Activated T-cell treated with anti-CD3 and anti-CD28 coated beads for 24 hours (primary cell): Measurements from ENCODE around the gene ICAM1.

ENCODE experiments used
- DNase-seq: peaks from one replicate; pipeline ENCODE4 v3.0.0-alpha.2; 2020; ENCODE audit warnings: low read depth

Gene ICAM1

GRCh38 chr19:10293637-10294367 lies 22.9 kb downstream of the ICAM1 start:
- DNase-seq: no peak

GRCh38 chr19:10294368-10294697 lies 23.4 kb downstream of the ICAM1 start:
- DNase-seq: no peak

- no peak for DNase-seq
Measured at GRCh38 chr19:10295305-10295846, 24.5 kb downstream of the ICAM1 start.

GRCh38 chr19:10295847-10296591 lies 25.1 kb downstream of the ICAM1 start:
- no peak for DNase-seq

- DNase-seq: no peak
Measured at GRCh38 chr19:10299545-10300458, 28.9 kb downstream of the ICAM1 start.

- DNase-seq: no peak
Measured at GRCh38 chr19:10305139-10305806, 34.4 kb downstream of the ICAM1 start.

GRCh38 chr19:10306327-10306726 lies 35.4 kb downstream of the ICAM1 start:
- DNase-seq: no peak

GRCh38 chr19:10309423-10309822 lies 38.5 kb downstream of the ICAM1 start, which contains the start of gene ZGLP1:
ZGLP1 (minus strand) TSS chr19:10309815.
- no peak for DNase-seq

- peak; percentile 88 for DNase-seq
Measured at GRCh38 chr19:10315335-10316214, 44.7 kb downstream of the ICAM1 start, which contains the start of gene FDX2. FDX2 (minus strand) TSS chr19:10316015; CDS start chr19:10315996, 19 bp downstream.

GRCh38 chr19:10316229-10317044 lies 45.5 kb downstream of the ICAM1 start:
- no peak for DNase-seq

- DNase-seq: no peak
Measured at GRCh38 chr19:10317045-10317856, 46.3 kb downstream of the ICAM1 start.

GRCh38 chr19:10317857-10318462 lies 47.0 kb downstream of the ICAM1 start:
- DNase-seq: no peak

- no peak for DNase-seq
Measured at GRCh38 chr19:10318807-10319682, 48.1 kb downstream of the ICAM1 start.

GRCh38 chr19:10320602-10321416 lies 49.9 kb downstream of the ICAM1 start:
- no peak for DNase-seq

- DNase-seq: no peak
Measured at GRCh38 chr19:10321417-10321797, 50.5 kb downstream of the ICAM1 start.
